ENCODE measurements around the gene GUCY2D.

- TF ChIP-seq YY1 (IDR thresholded peaks at IDR 0.05; ENCODE audit: insufficient read depth, insufficient read length) (no peak), ZNF274 (IDR thresholded peaks at IDR 0.05; ENCODE audit: low read depth, low read length) (no peak), SUZ12 (IDR thresholded peaks at IDR 0.05; ENCODE audit: extremely low read depth, insufficient read depth, insufficient read length) (no peak)
Measured at GRCh38 chr17:8068736-8069586, 66.5 kb downstream of the GUCY2D start.
